ENCODE measurements around the gene RPS6KA4.

RPS6KA4 gene

GRCh38 chr11:64348383-64349024, 10.5 kb upstream of the RPS6KA4 start:
- DNase-seq (ENCODE audit: low read depth in 2 of 2), result no peak

- DNase-seq (ENCODE audit: low read depth in 2 of 2), result no peak
These were observed 10.0 kb upstream of the RPS6KA4 start for GRCh38 chr11:64349025-64349387.

- DNase-seq (ENCODE audit: low read depth in 2 of 2), result no peak
These were observed 9.6 kb upstream of the RPS6KA4 start for GRCh38 chr11:64349404-64349803.

- DNase-seq (ENCODE audit: low read depth in 2 of 2), result no peak
These were observed 7.8 kb upstream of the RPS6KA4 start for GRCh38 chr11:64351136-64351631.

- DNase-seq (ENCODE audit: low read depth in 2 of 2), result no peak
These were observed 6.6 kb upstream of the RPS6KA4 start for GRCh38 chr11:64352099-64352994.

GRCh38 chr11:64352995-64353714, 5.8 kb upstream of the RPS6KA4 start:
- no peak for DNase-seq (ENCODE audit: low read depth in 2 of 2)

- DNase-seq (ENCODE audit: low read depth in 2 of 2), result no peak
These were observed 5.1 kb upstream of the RPS6KA4 start for GRCh38 chr11:64353715-64354506.

- DNase-seq (ENCODE audit: low read depth in 2 of 2), result no peak
These were observed 3.7 kb upstream of the RPS6KA4 start for GRCh38 chr11:64355078-64355940.

GRCh38 chr11:64356498-64357411, 2.2 kb upstream of the RPS6KA4 start:
- DNase-seq (ENCODE audit: low read depth in 2 of 2), result no peak

GRCh38 chr11:64357446-64357845, 1.5 kb upstream of the RPS6KA4 start:
- DNase-seq (ENCODE audit: low read depth in 2 of 2), result no peak

- no peak for DNase-seq (ENCODE audit: low read depth in 2 of 2)
These were observed 942 bp upstream of the RPS6KA4 start for GRCh38 chr11:64357904-64358535.

GRCh38 chr11:64358536-64358906, 441 bp upstream of the RPS6KA4 start:
- DNase-seq (ENCODE audit: low read depth in 2 of 2), result no peak

GRCh38 chr11:64359712-64360445, 917 bp downstream of the RPS6KA4 start:
- DNase-seq (ENCODE audit: low read depth in 2 of 2), result no peak

- no peak for DNase-seq (ENCODE audit: low read depth in 2 of 2)
These were observed 1.5 kb downstream of the RPS6KA4 start for GRCh38 chr11:64360448-64360921.

GRCh38 chr11:64361659-64362058, 2.7 kb downstream of the RPS6KA4 start:
- no peak for DNase-seq (ENCODE audit: low read depth in 2 of 2)

GRCh38 chr11:64362339-64362738, 3.4 kb downstream of the RPS6KA4 start:
- no peak for DNase-seq (ENCODE audit: low read depth in 2 of 2)

- DNase-seq (ENCODE audit: low read depth in 2 of 2), result no peak
These were observed 5.5 kb downstream of the RPS6KA4 start for GRCh38 chr11:64364435-64364834.

- no peak for DNase-seq (ENCODE audit: low read depth in 2 of 2)
These were observed 5.9 kb downstream of the RPS6KA4 start for GRCh38 chr11:64364911-64365310.
